ENCODE measurements around the gene ZNF444. TPM values are rescaled to one million over a fixed set of nuclear protein-coding genes. Genes with fewer than 3 reads are reported as not detected.

Gene ZNF444
- total and polyA plus RNA-seq, 2 of the 8 experiments (the other 6 are each of a cell fraction or from before 2014, with no cell fraction given) = 49.5 to 54.5 TPM

- no peak overlapping the region for H3K56ac ChIP-seq (replicated peaks; ENCODE audit: insufficient read length, low read depth, low read length)
- H3K23me2 ChIP-seq (ENCODE audit: low read depth, low read length) = peaks cover 7% of the 10 kb centered on the region; the same call in 1 of the 2 replicates
- H2AFZ ChIP-seq (ENCODE audit: low read length) = no peak overlapping the region
- H3K27ac ChIP-seq (ENCODE audit: low read depth, low read length) = no peak overlapping the region
- no peak overlapping the region for H4K91ac ChIP-seq (replicated peaks; ENCODE audit: insufficient read length, low read length)
- CTCF ChIA-PET (ENCODE audit: partially characterized antibody) = interaction anchor here (0.8 to 2.0 kb wide), 7 partner anchors 10 to 148 kb away, joined by 3 to 8 read pairs (median 5); no protein-coding TSS in a partner anchor
- H3K9ac ChIP-seq (replicated peaks in 1 of 4; ENCODE audit: extremely low read depth in 1 of 4, low read depth in 3 of 4, low read length in 3 of 4) = no peak overlapping the region
- peaks cover 0 to 9% of the 10 kb centered on the region in 2 experiments for H4K20me1 ChIP-seq (replicated peaks in 1 of 2; ENCODE audit: control insufficient read depth in 1 of 2, insufficient read depth in 2 of 2, low read length in 2 of 2)
- H2BK120ac ChIP-seq (replicated peaks; ENCODE audit: low read depth, low read length) = no peak overlapping the region
- H2BK20ac ChIP-seq (ENCODE audit: low read length) = no peak overlapping the region
- no peak overlapping the region for H3K4me2 ChIP-seq (ENCODE audit: insufficient read depth in 1 of 2, low read depth in 2 of 2, low read length in 2 of 2)
- no peak overlapping the region for H3K4me3 ChIP-seq (ENCODE audit: extremely low read depth in 1 of 4, insufficient read depth in 2 of 4, low read depth in 3 of 4, low read length in 4 of 4)
- H2AK5ac ChIP-seq (ENCODE audit: low read depth, low read length) = no peak overlapping the region
- H3K4ac ChIP-seq (replicated peaks; ENCODE audit: insufficient read length, low read depth, low read length) = no peak overlapping the region
- H2BK15ac ChIP-seq (ENCODE audit: low read length) = no peak overlapping the region
- H2BK12ac ChIP-seq (ENCODE audit: low read depth, low read length) = no peak overlapping the region
- H3K79me2 ChIP-seq (ENCODE audit: control insufficient read depth in 1 of 2, insufficient read depth in 2 of 2, low read length in 2 of 2) = no peaks in the 10 kb centered on the region
- H3K18ac ChIP-seq (ENCODE audit: extremely low read depth, low read length) = no peak overlapping the region
- no peaks in the 10 kb centered on the region for H3K27me3 ChIP-seq (replicated peaks in 1 of 4; ENCODE audit: control insufficient read depth in 3 of 4, extremely low read depth in 1 of 4, insufficient read depth in 3 of 4, low read length in 3 of 4)
- no peak overlapping the region for H3K14ac ChIP-seq (ENCODE audit: insufficient read length)
- H4K5ac ChIP-seq (ENCODE audit: insufficient read length, low read depth, low read length) = no peak overlapping the region
- no peaks in the 10 kb centered on the region for H3K9me3 ChIP-seq (ENCODE audit: insufficient read depth in 2 of 2, low read depth in 1 of 2, low read length in 1 of 2)
- 79% methylated on average over 11 of the region's 11 CpGs; no CpG with 5 or more reads in 1 of the 2 experiments for WGBS, 2 experiments (ENCODE audit: extremely low coverage in 1 of 2, insufficient coverage in 1 of 2, insufficient read length in 1 of 2, insufficient replicate concordance in 2 of 2, low coverage in 1 of 2, low lambda C conversion rate in 2 of 2, missing lambda C conversion rate in 1 of 2)
- no peaks in the 10 kb centered on the region for H3K4me1 ChIP-seq (replicated peaks in 1 of 4; ENCODE audit: control insufficient read depth in 3 of 4, insufficient read depth in 4 of 4, low read length in 3 of 4)
- DNase-seq (ENCODE audit: low read depth in 1 of 2, low spot score in 2 of 2) (no peak), FAIRE-seq (no peak)
- no peaks in the 10 kb centered on the region for H3K79me1 ChIP-seq (ENCODE audit: low read depth, low read length)
- POLR2A ChIA-PET (ENCODE audit: partially characterized antibody) = interaction anchor here (0.9 to 1.5 kb wide), 5 partner anchors 15 to 81 kb away, joined by 3 to 5 read pairs (median 3); no protein-coding TSS in a partner anchor
- H2BK5ac ChIP-seq (ENCODE audit: low read depth, low read length) = no peak overlapping the region
- H3K23ac ChIP-seq (ENCODE audit: insufficient read length) = no peak overlapping the region
- H3K36me3 ChIP-seq (ENCODE audit: control insufficient read depth in 2 of 4, insufficient read depth in 4 of 4, low read length in 3 of 4) = peaks cover 0 to 19% (median 4%) of the 10 kb centered on the region in 4 experiments; a peak in 4 of 8 replicates
- H4K8ac ChIP-seq (ENCODE audit: extremely low read depth, insufficient read depth, low read length) = no peak overlapping the region
- no peak for TF ChIP-seq CHD1 (IDR thresholded peaks at IDR 0.05; ENCODE audit: low read depth, low read length)
- TF ChIP-seq JUND (IDR thresholded peaks at IDR 0.05; ENCODE audit: low read length) = no peak
- no peak for TF ChIP-seq SUZ12 (IDR thresholded peaks at IDR 0.05; ENCODE audit: low read length)
- no peak for TF ChIP-seq ATF2 (IDR thresholded peaks at IDR 0.05; ENCODE audit: low read length)
- no peak for TF ChIP-seq E2F6 (IDR thresholded peaks at IDR 0.05)
- TF ChIP-seq EP300 (IDR thresholded peaks at IDR 0.05; ENCODE audit: borderline replicate concordance in 1 of 2, low read depth in 2 of 2, low read length in 2 of 2) = no peak
- TF ChIP-seq KDM4A (IDR thresholded peaks at IDR 0.05; ENCODE audit: low read depth, low read length, severe bottlenecking) = no peak
- no peak for TF ChIP-seq KDM1A (IDR thresholded peaks at IDR 0.05; ENCODE audit: borderline replicate concordance, low read length)
- TF ChIP-seq FOSL1 (IDR thresholded peaks at IDR 0.05; ENCODE audit: insufficient read depth, low read depth, low read length) = no peak
- no peak for TF ChIP-seq ASH2L (IDR thresholded peaks at IDR 0.05; ENCODE audit: low read length)
- TF ChIP-seq RXRA (IDR thresholded peaks at IDR 0.05; ENCODE audit: insufficient read depth, low read depth, low read length) = no peak
Observed at GRCh38 chr19:56161534-56161933, 20.4 kb downstream of the ZNF444 start.

Data from H1 (cell line).